ENCODE data around the gene MEIKIN. TPM values are rescaled to one million over a fixed set of nuclear protein-coding genes. Genes with fewer than 3 reads are reported as not detected.

The MEIKIN gene
- total and polyA plus RNA-seq, 2 donors (not counting 1 experiment from before 2014, with no cell fraction given), result not detected

DNA sequence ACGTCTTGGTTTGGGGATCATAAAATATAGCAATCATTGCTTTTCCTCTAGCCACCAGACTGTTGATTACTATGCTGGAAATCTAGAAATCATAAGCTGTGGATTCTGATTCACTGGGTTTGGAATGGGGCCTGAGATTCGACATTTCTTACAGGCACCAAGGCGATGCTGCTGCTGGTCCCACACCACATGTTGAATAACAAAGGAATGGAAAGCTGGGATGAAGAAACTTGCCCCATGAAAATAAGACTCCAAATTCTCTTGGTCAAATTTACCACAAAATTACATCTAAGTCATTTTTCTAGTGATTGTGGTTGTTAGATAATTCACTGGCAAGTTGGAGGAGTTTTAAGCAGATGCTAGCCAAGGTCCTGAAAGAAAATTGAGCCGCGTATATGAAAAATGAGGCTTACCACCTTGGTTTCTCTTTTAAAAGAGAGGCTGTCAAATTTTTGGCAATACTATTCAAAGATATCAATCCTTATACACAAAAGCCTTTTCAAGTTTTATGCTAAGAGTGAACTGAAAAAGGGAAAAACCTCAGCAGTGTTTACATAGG, 23.0 kb upstream of the MEIKIN start:
- Histone ChIP-seq H3K9ac (ENCODE audit: insufficient read depth, low read length) (no peak overlapping the region), H2AFZ (ENCODE audit: low read length) (no peak overlapping the region), H3K4me3 (replicated peaks in 1 of 4; ENCODE audit: control extremely low read depth in 1 of 4, insufficient read depth in 1 of 4, low read depth in 3 of 4, low read length in 4 of 4) (no peak overlapping the region), H3K79me2 (ENCODE audit: control insufficient read depth, insufficient read depth, low read length) (no peaks in the 10 kb centered on the region), H3K36me3 (ENCODE audit: control insufficient read depth, insufficient read depth, low read length) (no peaks in the 10 kb centered on the region), H3K27ac (ENCODE audit: insufficient read depth, low read length) (no peak overlapping the region), H3K9me3 (ENCODE audit: control insufficient read depth, insufficient read depth, low read depth, low read length) (no peaks in the 10 kb centered on the region), H3K4me1 (ENCODE audit: control insufficient read depth, extremely low read depth, insufficient read depth, low read length) (no peaks in the 10 kb centered on the region), H3K4me2 (ENCODE audit: extremely low read depth, insufficient read depth, low read length) (no peak overlapping the region), H3K27me3 (ENCODE audit: control insufficient read depth, insufficient read depth, low read length) (no peaks in the 10 kb centered on the region), H4K20me1 (ENCODE audit: control insufficient read depth, extremely low read depth, insufficient read depth, low read length) (no peaks in the 10 kb centered on the region)
- no peak for TF ChIP-seq EZH2 (IDR thresholded peaks at IDR 0.05; ENCODE audit: low read length, missing control alignments)
- TF ChIP-seq, protein P1, sequence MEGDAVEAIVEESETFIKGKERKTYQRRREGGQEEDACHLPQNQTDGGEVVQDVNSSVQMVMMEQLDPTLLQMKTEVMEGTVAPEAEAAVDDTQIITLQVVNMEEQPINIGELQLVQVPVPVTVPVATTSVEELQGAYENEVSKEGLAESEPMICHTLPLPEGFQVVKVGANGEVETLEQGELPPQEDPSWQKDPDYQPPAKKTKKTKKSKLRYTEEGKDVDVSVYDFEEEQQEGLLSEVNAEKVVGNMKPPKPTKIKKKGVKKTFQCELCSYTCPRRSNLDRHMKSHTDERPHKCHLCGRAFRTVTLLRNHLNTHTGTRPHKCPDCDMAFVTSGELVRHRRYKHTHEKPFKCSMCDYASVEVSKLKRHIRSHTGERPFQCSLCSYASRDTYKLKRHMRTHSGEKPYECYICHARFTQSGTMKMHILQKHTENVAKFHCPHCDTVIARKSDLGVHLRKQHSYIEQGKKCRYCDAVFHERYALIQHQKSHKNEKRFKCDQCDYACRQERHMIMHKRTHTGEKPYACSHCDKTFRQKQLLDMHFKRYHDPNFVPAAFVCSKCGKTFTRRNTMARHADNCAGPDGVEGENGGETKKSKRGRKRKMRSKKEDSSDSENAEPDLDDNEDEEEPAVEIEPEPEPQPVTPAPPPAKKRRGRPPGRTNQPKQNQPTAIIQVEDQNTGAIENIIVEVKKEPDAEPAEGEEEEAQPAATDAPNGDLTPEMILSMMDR (conservative IDR thresholded peaks at IDR 0.05 in 1 of 2, IDR thresholded peaks at IDR 0.05 in 1 of 2; ENCODE audit: low read depth in 1 of 2, low read length in 2 of 2), result no peak
- peak in 1 of 2 donors; percentile 83 for DNase-seq (ENCODE audit: low read depth in 2 of 2)

- H3K4me3 ChIP-seq (replicated peaks in 1 of 4; ENCODE audit: control extremely low read depth in 1 of 4, insufficient read depth in 1 of 4, low read depth in 3 of 4, low read length in 4 of 4), result no peak overlapping the region
- no peaks in the 10 kb centered on the region for H3K27me3 ChIP-seq (ENCODE audit: control insufficient read depth, insufficient read depth, low read length)
- TF ChIP-seq, protein P1 (conservative IDR thresholded peaks at IDR 0.05 in 1 of 2, IDR thresholded peaks at IDR 0.05 in 1 of 2; ENCODE audit: low read depth in 1 of 2, low read length in 2 of 2), result no peak
- TF ChIP-seq EZH2 (IDR thresholded peaks at IDR 0.05; ENCODE audit: low read length, missing control alignments), result no peak
- no peak overlapping the region for H3K9ac ChIP-seq (ENCODE audit: insufficient read depth, low read length)
- H3K4me2 ChIP-seq (ENCODE audit: extremely low read depth, insufficient read depth, low read length), result no peak overlapping the region
- H2AFZ ChIP-seq (ENCODE audit: low read length), result no peak overlapping the region
- DNase-seq (ENCODE audit: low read depth in 2 of 2), result no peak
- no peaks in the 10 kb centered on the region for H3K36me3 ChIP-seq (ENCODE audit: control insufficient read depth, insufficient read depth, low read length)
- no peaks in the 10 kb centered on the region for H3K79me2 ChIP-seq (ENCODE audit: control insufficient read depth, insufficient read depth, low read length)
- no peaks in the 10 kb centered on the region for H3K4me1 ChIP-seq (ENCODE audit: control insufficient read depth, extremely low read depth, insufficient read depth, low read length)
- H3K27ac ChIP-seq (ENCODE audit: insufficient read depth, low read length), result no peak overlapping the region
- H4K20me1 ChIP-seq (ENCODE audit: control insufficient read depth, extremely low read depth, insufficient read depth, low read length), result no peaks in the 10 kb centered on the region
- H3K9me3 ChIP-seq (ENCODE audit: control insufficient read depth, insufficient read depth, low read depth, low read length), result no peaks in the 10 kb centered on the region
Measured at GRCh38 chr5:131966551-131966950, 21.1 kb upstream of the MEIKIN start.

DNA sequence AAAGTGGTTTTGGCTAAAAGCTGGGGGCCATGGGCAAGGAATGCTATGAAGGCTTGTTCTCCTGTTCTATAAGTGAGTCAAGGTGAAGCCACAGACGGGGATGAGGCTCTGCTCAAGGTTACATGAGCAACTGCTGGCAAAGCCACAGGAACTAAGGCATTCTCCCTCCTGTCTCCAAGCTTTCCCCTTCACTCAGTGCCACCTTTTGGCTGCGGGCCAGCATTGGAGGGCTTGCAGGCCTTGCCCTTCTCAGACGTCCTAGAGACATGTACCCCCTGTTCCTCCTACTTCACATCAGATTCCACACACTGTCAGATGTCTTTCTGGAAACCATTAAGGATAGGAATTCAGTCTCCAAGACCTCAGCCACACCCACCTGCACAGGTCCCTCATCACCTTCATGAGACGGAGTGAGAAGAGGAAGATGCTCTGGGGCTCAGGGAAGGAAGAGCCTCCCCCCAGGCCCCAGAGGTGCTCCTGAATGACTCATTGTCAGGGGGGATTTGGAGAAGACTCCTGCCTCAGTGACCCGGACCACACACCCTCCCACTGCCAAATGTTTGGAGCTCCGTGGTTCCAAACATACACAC, 20.5 kb upstream of the MEIKIN start:
- H3K27me3 ChIP-seq (ENCODE audit: control insufficient read depth, insufficient read depth, low read length), result no peaks in the 10 kb centered on the region
- H3K9me3 ChIP-seq (ENCODE audit: control insufficient read depth, insufficient read depth, low read depth, low read length), result no peaks in the 10 kb centered on the region
- TF ChIP-seq EZH2 (IDR thresholded peaks at IDR 0.05; ENCODE audit: low read length, missing control alignments), result no peak
- TF ChIP-seq, protein P1 (conservative IDR thresholded peaks at IDR 0.05 in 1 of 2, IDR thresholded peaks at IDR 0.05 in 1 of 2; ENCODE audit: low read depth in 1 of 2, low read length in 2 of 2), result no peak
- no peaks in the 10 kb centered on the region for H3K36me3 ChIP-seq (ENCODE audit: control insufficient read depth, insufficient read depth, low read length)
- no peaks in the 10 kb centered on the region for H4K20me1 ChIP-seq (ENCODE audit: control insufficient read depth, extremely low read depth, insufficient read depth, low read length)
- H2AFZ ChIP-seq (ENCODE audit: low read length), result no peak overlapping the region
- no peak overlapping the region for H3K9ac ChIP-seq (ENCODE audit: insufficient read depth, low read length)
- no peak for DNase-seq (ENCODE audit: low read depth in 2 of 2)
- H3K79me2 ChIP-seq (ENCODE audit: control insufficient read depth, insufficient read depth, low read length), result no peaks in the 10 kb centered on the region
- no peaks in the 10 kb centered on the region for H3K4me1 ChIP-seq (ENCODE audit: control insufficient read depth, extremely low read depth, insufficient read depth, low read length)
- no peak overlapping the region for H3K27ac ChIP-seq (ENCODE audit: insufficient read depth, low read length)
- H3K4me3 ChIP-seq (replicated peaks in 1 of 4; ENCODE audit: control extremely low read depth in 1 of 4, insufficient read depth in 1 of 4, low read depth in 3 of 4, low read length in 4 of 4), result no peak overlapping the region
- no peak overlapping the region for H3K4me2 ChIP-seq (ENCODE audit: extremely low read depth, insufficient read depth, low read length)

Data from fibroblast of lung (primary cell).